Epithelial cell of proximal tubule (primary cell): ENCODE results near the gene GPRC5A. TPM values are rescaled to one million over a fixed set of nuclear protein-coding genes. Genes with fewer than 3 reads are reported as not detected.

Source experiments
- DNase-seq: peaks from one replicate; pipeline ENCODE4 v3.0.0-alpha.2; 2011; ENCODE audit warnings: low read depth
- H3K4me3 ChIP-seq: 2 replicates; pipeline ENCODE4 v1.5.1; 2011; ENCODE audit warnings: low read depth, mild to moderate bottlenecking, low read length
- CTCF ChIP-seq: conservative IDR thresholded peaks from 2 replicates; pipeline ENCODE4 v1.5.1; 2012; ENCODE audit warnings: low read depth, mild to moderate bottlenecking, low read length
- total RNA-seq: library from RNA; depleted of rRNA; stranded (reverse); fragments of >200 nt; gene quantifications from 2 replicates; pipeline ENCODE4 v1.2.3, GENCODE V29; 2015

The GPRC5A gene
- total RNA-seq, 1 donor from 2014 or later, result 84.4 TPM

DNA sequence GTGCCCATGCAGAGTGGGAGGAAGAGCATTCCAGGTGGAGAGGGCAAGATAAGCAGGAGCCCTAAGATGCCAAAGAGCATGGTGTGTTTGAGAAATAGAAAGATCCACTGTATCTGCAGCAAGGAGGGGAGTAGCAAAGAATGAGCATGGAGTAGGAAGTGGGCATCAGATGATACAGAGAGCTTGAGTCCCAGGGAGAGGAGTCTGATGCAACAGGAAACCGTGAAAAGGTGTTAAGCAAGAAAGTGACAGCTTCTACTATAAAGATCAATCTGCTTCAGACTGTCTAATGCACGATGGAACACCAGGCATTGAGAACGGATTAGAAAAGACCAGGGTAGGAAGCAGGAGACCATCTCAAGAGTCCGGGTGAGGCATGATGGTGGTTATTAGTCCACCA lies 72.9 kb downstream of the GPRC5A start:
- TF ChIP-seq CTCF, result no peak
- DNase-seq, result no peak

GRCh38 chr12:12965836-12966235 lies 74.5 kb downstream of the GPRC5A start:
- no peak for DNase-seq
- no peak overlapping the region for H3K4me3 ChIP-seq
- no peak for TF ChIP-seq CTCF

More for the DNA sequence above, 72.9 kb downstream of the GPRC5A start:
- no peak overlapping the region for H3K4me3 ChIP-seq

Other genes with a start within 250 kb of the GPRC5A start
- gene GPR19, start 195.4 kb upstream of the GPRC5A start, total RNA-seq, result 0.80 and 1.1 TPM in 2 replicates
- 14.3 and 41.7 TPM in 2 replicates for gene CDKN1B, start 174.2 kb upstream of the GPRC5A start, total RNA-seq
- 1.5 and 3.1 TPM in 2 replicates for gene APOLD1, start 105.9 kb upstream of the GPRC5A start, total RNA-seq
- 106 and 110 TPM in 2 replicates for gene DDX47, start 78.2 kb upstream of the GPRC5A start, total RNA-seq
- not detected in 2 replicates for gene GPRC5D, start 60.6 kb downstream of the GPRC5A start, total RNA-seq
- gene HEBP1, start 108.7 kb downstream of the GPRC5A start, total RNA-seq, result 12.7 and 13.0 TPM in 2 replicates
- gene FAM234B, start 152.8 kb downstream of the GPRC5A start, total RNA-seq, result 3.8 and 6.4 TPM in 2 replicates
- 0.75 and 1.2 TPM in 2 replicates for gene GSG1, start 212.1 kb downstream of the GPRC5A start, total RNA-seq